Right lobe of liver (tissue), 6 donors: ENCODE measurements around the gene IL17RB. TPM values are rescaled to one million over a fixed set of nuclear protein-coding genes. Genes with fewer than 3 reads are reported as not detected.

Experiments
- ATAC-seq, 4 donors: fragments of 200-7000 bp; cut with Tn5 transposase; one replicate each; pipeline ENCODE4 v1.9.1; 2020; ENCODE audit warnings: mild to moderate bottlenecking in 4 of 4, moderate library complexity in 4 of 4
- DNase-seq, 3 donors: peaks; one replicate each; pipeline ENCODE4 v3.0.0-alpha.2; 2020
- H3K27ac ChIP-seq, 3 donors: fragments of 200-600 bp; one replicate each; pipeline ENCODE4 v1.8.0; 2022
- H3K27me3 ChIP-seq, 2 donors: fragments of 200-600 bp; one replicate each; pipeline ENCODE4 v1.8.0; 2022
- H3K36me3 ChIP-seq, 4 donors: fragments of 200-600 bp; sonication (generic) in 1 of 4; one replicate each; pipeline versions ENCODE4 v1.5.1 to v1.8.0; 2017 to 2022; ENCODE audit warnings: control low read depth in 1 of 4
- H3K4me1 ChIP-seq, 4 donors: fragments of 200-600 bp; sonication (generic) in 1 of 4; one replicate each; pipeline versions ENCODE4 v1.5.1 to v1.8.0; 2017 to 2022; ENCODE audit warnings: control low read depth in 1 of 4
- H3K4me3 ChIP-seq, 3 donors: fragments of 200-600 bp; one replicate each; pipeline ENCODE4 v1.8.0; 2022
- H3K9me3 ChIP-seq, 4 donors: fragments of 200-600 bp; sonication (generic) in 1 of 4; one replicate each; pipeline versions ENCODE4 v1.5.1 to v1.8.0; 2017 to 2022; ENCODE audit warnings: control low read depth in 1 of 4
- POLR2A ChIP-seq: fragments of 450-650 bp; IDR thresholded peaks from one replicate; pipeline ENCODE4 v1.6.1; 2017; ENCODE audit warnings: antibody characterized with exemption, mild to moderate bottlenecking
- WGBS: methylation state at CpG from one replicate; pipeline ENCODE4 v1.1.6; 2018; ENCODE audit warnings: low coverage, low lambda C conversion rate; ENCODE audit not compliant: insufficient coverage; ENCODE audit errors: missing lambda C conversion rate; 5-methylcytosine and 5-hydroxymethylcytosine counted together
- intact Hi-C, 2 donors: fragments of 100-400 bp; cut with DNase I; formaldehyde crosslinking; loops; one replicate each; pipeline versions ENCODE4 v1.11.2 to v1.14.1; 2022
- total RNA-seq, 6 experiments: library from RNA; depleted of rRNA in 2 of 6; stranded (reverse); fragments of >200 nt in 2 of 6; fragmentation: NEBNext Ultra II Directional in 3 of 6; extraction: Animal tissue kit (Norgen Biotek cat#: 25700) in 3 of 6; gene quantifications; one replicate each; pipeline versions ENCODE4 v1.1.0 to v1.2.4, GENCODE V29; 2016 to 2023
- TF ChIP-seq, protein P1 (sequence below), 4 donors: fragments of 200-600 bp in 3 of 4; fragments of 450-650 bp in 1 of 4; IDR thresholded peaks; one replicate each; pipeline versions ENCODE4 v1.5.1 to v1.8.0; 2016 to 2022; ENCODE audit warnings: antibody characterized with exemption in 4 of 4, mild to moderate bottlenecking in 2 of 4
- donor health status: DM: no; HTN: yes; CAD: no.
- donor health status: DM: no; HTN: no; CAD: no.
- donor health status: DM: no; HTN: no; CAD: no.
- donor health status: DM: no; HTN: yes; CAD: no.
- donor health status: DM: no; HTN: yes; CAD: no.

Gene IL17RB
- total RNA-seq, 6 experiments from 2014 or later = 19.8 to 30.2 (median 27.3) TPM

DNA sequence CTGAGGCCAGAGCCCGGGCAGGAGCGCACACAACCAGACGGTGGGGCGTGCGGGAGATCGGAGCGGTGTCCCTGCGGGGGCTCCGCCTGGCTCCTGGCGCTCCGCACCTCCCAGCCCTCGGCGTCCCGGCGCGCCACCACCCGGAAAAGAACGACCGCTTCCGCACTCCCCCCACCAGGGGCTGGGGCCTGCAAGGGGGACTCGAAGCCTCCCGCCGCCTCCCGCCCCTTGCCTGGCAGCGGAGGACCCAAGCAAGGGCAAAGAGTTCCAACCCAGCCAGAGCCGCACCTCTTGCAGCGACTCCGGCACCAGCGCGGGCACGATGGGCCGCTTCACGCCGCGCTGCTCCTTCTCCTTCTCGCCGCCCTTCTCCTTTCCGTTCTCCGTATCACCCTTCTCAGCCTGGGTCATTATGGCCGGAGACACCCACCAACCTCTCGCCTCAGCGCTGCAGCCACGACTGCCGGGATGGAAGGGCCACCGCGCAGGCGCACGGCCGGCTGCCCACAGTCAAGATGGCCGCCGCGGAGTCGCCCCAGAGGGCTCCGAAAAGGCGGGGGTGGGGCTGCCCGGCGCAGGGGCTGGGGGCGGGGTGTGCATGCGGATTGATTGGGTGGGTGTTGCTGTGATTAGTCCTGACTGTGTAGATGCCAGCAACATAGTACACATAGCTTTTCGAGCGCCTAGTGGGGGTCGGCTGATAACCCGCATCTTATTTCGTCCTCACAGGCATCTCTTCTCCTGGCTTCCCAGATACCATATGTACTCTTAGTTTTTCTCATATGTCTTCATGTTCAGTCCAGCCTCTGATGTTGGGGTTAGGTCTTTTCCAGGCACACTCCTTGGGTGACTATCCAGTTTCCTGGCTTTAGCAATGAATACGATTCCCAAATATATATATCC lies 35.6 kb downstream of the IL17RB start, which contains the start of gene ACTR8:
ACTR8 (minus strand) TSS at position 462 of the 903 bp plus-strand sequence; CDS start at position 411, 51 bp downstream.
- ATAC-seq = peak; percentile 96 to 98 (median 98)
- H3K27ac ChIP-seq = peak within 1 kb of the TSS; percentile 75 to 86 (median 84)

DNA sequence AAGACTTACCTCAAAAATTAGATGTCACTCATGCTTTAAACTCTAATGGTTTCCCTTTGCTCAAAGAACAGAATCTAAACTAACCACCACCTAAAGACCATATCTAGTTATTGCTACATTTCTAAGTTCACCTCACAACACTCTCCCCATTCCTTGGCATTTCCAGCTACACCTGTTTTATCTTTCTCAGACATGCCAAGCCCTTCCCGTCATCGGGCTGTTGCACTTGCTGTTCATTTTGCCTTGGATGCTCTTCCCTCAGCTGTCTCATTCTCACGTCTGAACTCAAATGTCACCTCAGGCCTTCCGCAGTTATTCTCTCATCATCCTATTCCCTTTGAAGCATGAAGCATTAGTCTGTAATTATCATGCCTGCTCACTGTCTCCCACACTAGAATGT lies 36.6 kb downstream of the IL17RB start:
- 91% methylated on average over 4 of the region's 4 CpGs for WGBS
- no peak for TF ChIP-seq POLR2A
- TF ChIP-seq, protein P1, sequence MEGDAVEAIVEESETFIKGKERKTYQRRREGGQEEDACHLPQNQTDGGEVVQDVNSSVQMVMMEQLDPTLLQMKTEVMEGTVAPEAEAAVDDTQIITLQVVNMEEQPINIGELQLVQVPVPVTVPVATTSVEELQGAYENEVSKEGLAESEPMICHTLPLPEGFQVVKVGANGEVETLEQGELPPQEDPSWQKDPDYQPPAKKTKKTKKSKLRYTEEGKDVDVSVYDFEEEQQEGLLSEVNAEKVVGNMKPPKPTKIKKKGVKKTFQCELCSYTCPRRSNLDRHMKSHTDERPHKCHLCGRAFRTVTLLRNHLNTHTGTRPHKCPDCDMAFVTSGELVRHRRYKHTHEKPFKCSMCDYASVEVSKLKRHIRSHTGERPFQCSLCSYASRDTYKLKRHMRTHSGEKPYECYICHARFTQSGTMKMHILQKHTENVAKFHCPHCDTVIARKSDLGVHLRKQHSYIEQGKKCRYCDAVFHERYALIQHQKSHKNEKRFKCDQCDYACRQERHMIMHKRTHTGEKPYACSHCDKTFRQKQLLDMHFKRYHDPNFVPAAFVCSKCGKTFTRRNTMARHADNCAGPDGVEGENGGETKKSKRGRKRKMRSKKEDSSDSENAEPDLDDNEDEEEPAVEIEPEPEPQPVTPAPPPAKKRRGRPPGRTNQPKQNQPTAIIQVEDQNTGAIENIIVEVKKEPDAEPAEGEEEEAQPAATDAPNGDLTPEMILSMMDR (IDR thresholded peaks at IDR 0.05) = no peak
- H3K36me3 ChIP-seq = peaks cover 0 to 60% (median 33%) of the 10 kb centered on the region in 4 donors

More for the DNA sequence above, 35.6 kb downstream of the IL17RB start, which contains the start of gene ACTR8:
- Histone ChIP-seq H3K4me1 (peaks cover 0 to 13% (median 0%) of the 10 kb centered on the region in 4 donors), H3K27me3 (no peaks in the 10 kb centered on the region), H3K36me3 (peaks cover 0 to 60% (median 38%) of the 10 kb centered on the region in 4 donors), H3K4me3 (peak within 1 kb of the TSS; percentile 79 to 90 (median 81)), H3K9me3 (no peaks in the 10 kb centered on the region)
- TF ChIP-seq, protein P1 (IDR thresholded peaks at IDR 0.05) = peak in 2 of 4 donors; percentile 17 to 18
- peak; percentile 55 for TF ChIP-seq POLR2A
- intact Hi-C loops = no loop called here
- DNase-seq = peak; percentile 88 to 89 (median 88)
- WGBS = 2% methylated on average over 35 of the region's 65 CpGs

DNA sequence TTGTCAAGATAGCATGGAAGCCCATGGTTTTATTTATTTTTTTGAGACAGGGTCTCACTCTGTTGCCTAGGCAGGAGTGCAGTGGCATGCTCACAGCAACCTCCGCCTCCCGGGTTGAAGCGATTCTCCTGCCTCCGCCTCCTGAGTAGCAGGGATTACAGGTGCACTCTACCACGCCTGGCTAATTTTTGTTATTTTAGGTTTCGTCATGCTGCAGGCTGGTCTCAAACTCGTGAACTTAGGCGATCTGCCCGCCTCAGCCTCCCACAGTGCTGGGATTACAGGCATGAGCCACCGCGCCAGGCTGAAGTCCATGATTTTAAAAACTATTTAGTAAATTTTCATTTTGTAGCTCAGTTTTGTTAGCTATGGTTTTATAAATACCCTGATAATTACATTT lies 38.3 kb downstream of the IL17RB start:
- intact Hi-C loops = no loop called here
- DNase-seq = no peak
- Histone ChIP-seq H3K27ac (no peak overlapping the region), H3K4me1 (peaks cover 0 to 19% (median under 1%) of the 10 kb centered on the region in 4 donors), H3K4me3 (no peak overlapping the region), H3K9me3 (no peaks in the 10 kb centered on the region), H3K36me3 (peaks cover 0 to 44% (median 25%) of the 10 kb centered on the region in 4 donors), H3K27me3 (no peaks in the 10 kb centered on the region)
- ATAC-seq = no peak
- WGBS = 91% methylated on average over 11 of the region's 11 CpGs
- TF ChIP-seq, protein P1 (IDR thresholded peaks at IDR 0.05) = no peak
- TF ChIP-seq POLR2A = no peak

More for the DNA sequence above, 36.6 kb downstream of the IL17RB start:
- intact Hi-C loops = no loop called here
- Histone ChIP-seq H3K4me1 (peaks cover 0 to 13% (median 0%) of the 10 kb centered on the region in 4 donors), H3K4me3 (no peak overlapping the region), H3K27ac (no peak overlapping the region), H3K9me3 (no peaks in the 10 kb centered on the region), H3K27me3 (no peaks in the 10 kb centered on the region)
- ATAC-seq (no peak), DNase-seq (no peak)

DNA sequence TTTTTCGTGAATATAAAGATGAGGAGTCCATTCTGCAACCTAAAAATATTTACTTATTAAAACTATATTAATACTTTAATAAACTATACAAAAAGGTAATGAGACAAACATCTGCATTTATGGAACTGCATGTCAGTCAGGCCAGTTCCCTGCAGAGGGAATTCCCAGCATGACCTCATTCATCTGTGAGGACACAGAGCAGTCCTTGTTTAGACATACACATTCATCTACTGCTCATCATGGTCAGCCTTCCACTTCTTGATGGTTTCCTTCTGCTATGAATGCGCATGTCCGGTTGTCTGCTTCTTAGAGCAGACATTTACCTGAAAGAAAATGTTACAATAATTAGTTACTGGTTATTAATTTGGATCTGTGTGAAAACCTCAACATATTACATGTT lies 38.9 kb downstream of the IL17RB start:
- DNase-seq = no peak
- ATAC-seq = peak in 1 of 4 donors; percentile 10
- H3K9me3 ChIP-seq = no peaks in the 10 kb centered on the region
- intact Hi-C loops = no loop called here
- TF ChIP-seq, protein P1 (IDR thresholded peaks at IDR 0.05) = no peak
- TF ChIP-seq POLR2A = no peak
- peaks cover 0 to 23% (median 3%) of the 10 kb centered on the region in 4 donors for H3K4me1 ChIP-seq
- H3K36me3 ChIP-seq = peaks cover 0 to 42% (median 25%) of the 10 kb centered on the region in 4 donors
- H3K4me3 ChIP-seq = no peak overlapping the region
- no peaks in the 10 kb centered on the region for H3K27me3 ChIP-seq
- WGBS = 86% methylated on average over 3 of the region's 3 CpGs
- no peak overlapping the region for H3K27ac ChIP-seq
